HepG2 (cell line): Measurements from ENCODE around the gene GDF15. TPM values are rescaled to one million over a fixed set of nuclear protein-coding genes. Genes with fewer than 3 reads are reported as not detected.
A peak's percentile ranks its signal among the peaks of the same experiment; 100 is the strongest.

Experiments
- AHDC1 ChIP-seq: sonication (generic); formaldehyde crosslinking; IDR thresholded peaks from 2 replicates; pipeline ENCODE4 v1.5.1; 2020; ENCODE audit warnings: mild to moderate bottlenecking, missing genetic modification reagents, borderline replicate concordance
- CEBPG ChIP-seq: IDR thresholded peaks from 2 replicates; pipeline ENCODE4 v1.6.1; 2016
- HBP1 ChIP-seq: IDR thresholded peaks from 2 replicates; pipeline ENCODE4 v1.6.1; 2016; ENCODE audit warnings: low read depth, control low read depth
- HMG20B ChIP-seq: conservative IDR thresholded peaks from 2 replicates; pipeline ENCODE4 v1.6.1; 2016; ENCODE audit warnings: missing genetic modification reagents, missing compliant biosample characterization
- MLLT10 ChIP-seq: sonication (generic); formaldehyde crosslinking; IDR thresholded peaks from 2 replicates; pipeline ENCODE4 v1.4.0; 2020; ENCODE audit warnings: missing genetic modification reagents
- MNT ChIP-seq: fragments of 450-650 bp; IDR thresholded peaks from 2 replicates; pipeline ENCODE4 v1.6.1; 2016
- RBM22 ChIP-seq: fragments of 200-400 bp; formaldehyde crosslinking; optimal IDR thresholded peaks from 2 replicates; pipeline ENCODE3; 2017; ENCODE audit warnings: mild to moderate bottlenecking, low read length, moderate library complexity
- REL ChIP-seq: sonication (generic); formaldehyde crosslinking; conservative IDR thresholded peaks from 2 replicates; pipeline ENCODE4 v1.8.0; 2022; ENCODE audit warnings: mild to moderate bottlenecking, missing genetic modification reagents, moderate library complexity
- YEATS2 ChIP-seq: sonication (generic); formaldehyde crosslinking; IDR thresholded peaks from 2 replicates; pipeline ENCODE4 v1.4.0; 2020; ENCODE audit warnings: missing genetic modification reagents, borderline replicate concordance
- ZNF230 ChIP-seq: sonication (generic); formaldehyde crosslinking; IDR thresholded peaks from 2 replicates; pipeline ENCODE4 v1.4.0; 2020; ENCODE audit warnings: mild to moderate bottlenecking, missing genetic modification reagents
- ZNF407 ChIP-seq: sonication (generic); formaldehyde crosslinking; IDR thresholded peaks from one replicate; pipeline ENCODE4 v1.5.1; 2020; ENCODE audit warnings: mild to moderate bottlenecking, missing genetic modification reagents; ENCODE audit errors: not compliant biosample characterization
- polyA plus RNA-seq, 8 experiments: library from polyadenylated mRNA; depleted of rRNA in 3 of 8; stranded (reverse) in 7 of 8; unstranded in 1 of 8; fragments of >200 nt; fragmentation: Illumina TruSeq in 4 of 8; extraction: Trizol in 4 of 8; gene quantifications; 2 replicates each; pipeline versions ENCODE4 v1.2.1 to v1.2.3, GENCODE V29; 2011 to 2016; ENCODE audit warnings: low read depth in 4 of 8, missing spikeins in 1 of 8, mixed read lengths in 1 of 8; ENCODE audit not compliant: insufficient read depth in 1 of 8
- total RNA-seq, 5 experiments: library from RNA; depleted of rRNA; stranded (reverse); fragments of >200 nt; fragmentation: Illumina TruSeq; extraction: Trizol; gene quantifications; 2 replicates each; pipeline ENCODE4 v1.2.3, GENCODE V29; 2016; ENCODE audit warnings: low read depth in 1 of 5

Gene GDF15
- total and polyA plus RNA-seq, 2 of the 13 experiments (the other 11 are each of a cell fraction or from before 2014, with no cell fraction given), result 146 to 422 TPM

- TF ChIP-seq ZNF407 (CRISPR knock-in tag) (no peak), RBM22 (peak; percentile 95), YEATS2 (no peak; the same call in 1 of the 2 replicates), MLLT10 (CRISPR knock-in tag) (no peak), HBP1 (CRISPR knock-in tag) (no peak), MNT (no peak), HMG20B (CRISPR knock-in tag) (no peak), AHDC1 (CRISPR knock-in tag) (peak; percentile 67; the same call in 1 of the 2 replicates), ZNF230 (CRISPR knock-in tag) (no peak), REL (CRISPR knock-in tag) (no peak), CEBPG (no peak)
These were observed 4.3 kb downstream of the GDF15 start (continued) for GRCh38 chr19:18390065-18390907.
